GM12864 (cell line): ENCODE measurements around the gene HIPK2.

Source experiments
- DNase-seq: peaks from one replicate; pipeline ENCODE4 v3.0.0-alpha.2; 2011; ENCODE audit warnings: low read depth
- H3K4me3 ChIP-seq: 2 replicates; pipeline ENCODE4 v1.5.1; 2011; ENCODE audit warnings: mild to moderate bottlenecking, low read depth, low read length, control low read depth
- CTCF ChIP-seq: IDR thresholded peaks from 2 replicates; pipeline ENCODE4 v1.5.1; 2011; ENCODE audit warnings: low read depth, mild to moderate bottlenecking, moderate library complexity, low read length, control low read depth, inconsistent platforms; ENCODE audit errors: missing control alignments

Gene HIPK2

GRCh38 chr7:139807009-139807408, 29.2 kb upstream of the HIPK2 start:
- no peak for DNase-seq
- no peak overlapping the region for H3K4me3 ChIP-seq
- TF ChIP-seq CTCF: no peak

- H3K4me3 ChIP-seq: no peak overlapping the region
- no peak for DNase-seq
- no peak for TF ChIP-seq CTCF
These were observed 26.8 kb upstream of the HIPK2 start for GRCh38 chr7:139804571-139804970.

- TF ChIP-seq CTCF: no peak
- no peak overlapping the region for H3K4me3 ChIP-seq
- DNase-seq: no peak
These were observed 21.8 kb upstream of the HIPK2 start for GRCh38 chr7:139799586-139799985.

GRCh38 chr7:139798892-139799291, 21.1 kb upstream of the HIPK2 start:
- DNase-seq: no peak
- no peak overlapping the region for H3K4me3 ChIP-seq
- no peak for TF ChIP-seq CTCF

- no peak for TF ChIP-seq CTCF
- peak; percentile 64 for DNase-seq
- no peak overlapping the region for H3K4me3 ChIP-seq
These were observed 20.4 kb upstream of the HIPK2 start for GRCh38 chr7:139798221-139798620.

- H3K4me3 ChIP-seq: no peak overlapping the region
- DNase-seq: no peak
- no peak for TF ChIP-seq CTCF
These were observed 19.8 kb upstream of the HIPK2 start for GRCh38 chr7:139797607-139798006.

- TF ChIP-seq CTCF: no peak
- no peak for DNase-seq
- no peak overlapping the region for H3K4me3 ChIP-seq
These were observed 13.5 kb upstream of the HIPK2 start for GRCh38 chr7:139791316-139791715.
